ENCODE data around the gene KLHL36. TPM values are rescaled to one million over a fixed set of nuclear protein-coding genes. Genes with fewer than 3 reads are reported as not detected.

The KLHL36 gene
- total RNA-seq, 1 experiment from 2014 or later = 79.0 TPM

DNA sequence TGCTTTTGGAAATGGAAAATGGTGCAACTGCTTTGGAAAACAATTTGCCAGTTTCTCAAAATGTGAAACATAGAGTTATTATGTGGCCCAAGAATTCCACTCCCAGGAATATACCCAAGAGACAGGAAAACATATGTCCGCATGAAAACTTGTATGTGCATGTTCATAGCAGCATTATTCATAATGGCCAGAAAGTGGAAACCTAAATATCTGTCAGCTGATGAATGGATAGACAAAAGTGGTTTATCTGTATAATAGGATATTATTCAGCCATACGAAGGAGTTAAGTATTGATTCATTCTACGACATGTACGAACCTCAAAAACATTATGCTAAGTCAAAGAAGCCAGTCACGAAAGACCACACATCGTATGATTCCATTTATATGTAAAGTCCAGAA, 22.8 kb upstream of the KLHL36 start:
- H3K79me2 ChIP-seq (ENCODE audit: insufficient read depth, low read length) = no peaks in the 10 kb centered on the region
- TF ChIP-seq, protein P1, sequence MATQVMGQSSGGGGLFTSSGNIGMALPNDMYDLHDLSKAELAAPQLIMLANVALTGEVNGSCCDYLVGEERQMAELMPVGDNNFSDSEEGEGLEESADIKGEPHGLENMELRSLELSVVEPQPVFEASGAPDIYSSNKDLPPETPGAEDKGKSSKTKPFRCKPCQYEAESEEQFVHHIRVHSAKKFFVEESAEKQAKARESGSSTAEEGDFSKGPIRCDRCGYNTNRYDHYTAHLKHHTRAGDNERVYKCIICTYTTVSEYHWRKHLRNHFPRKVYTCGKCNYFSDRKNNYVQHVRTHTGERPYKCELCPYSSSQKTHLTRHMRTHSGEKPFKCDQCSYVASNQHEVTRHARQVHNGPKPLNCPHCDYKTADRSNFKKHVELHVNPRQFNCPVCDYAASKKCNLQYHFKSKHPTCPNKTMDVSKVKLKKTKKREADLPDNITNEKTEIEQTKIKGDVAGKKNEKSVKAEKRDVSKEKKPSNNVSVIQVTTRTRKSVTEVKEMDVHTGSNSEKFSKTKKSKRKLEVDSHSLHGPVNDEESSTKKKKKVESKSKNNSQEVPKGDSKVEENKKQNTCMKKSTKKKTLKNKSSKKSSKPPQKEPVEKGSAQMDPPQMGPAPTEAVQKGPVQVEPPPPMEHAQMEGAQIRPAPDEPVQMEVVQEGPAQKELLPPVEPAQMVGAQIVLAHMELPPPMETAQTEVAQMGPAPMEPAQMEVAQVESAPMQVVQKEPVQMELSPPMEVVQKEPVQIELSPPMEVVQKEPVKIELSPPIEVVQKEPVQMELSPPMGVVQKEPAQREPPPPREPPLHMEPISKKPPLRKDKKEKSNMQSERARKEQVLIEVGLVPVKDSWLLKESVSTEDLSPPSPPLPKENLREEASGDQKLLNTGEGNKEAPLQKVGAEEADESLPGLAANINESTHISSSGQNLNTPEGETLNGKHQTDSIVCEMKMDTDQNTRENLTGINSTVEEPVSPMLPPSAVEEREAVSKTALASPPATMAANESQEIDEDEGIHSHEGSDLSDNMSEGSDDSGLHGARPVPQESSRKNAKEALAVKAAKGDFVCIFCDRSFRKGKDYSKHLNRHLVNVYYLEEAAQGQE (IDR thresholded peaks at IDR 0.05; ENCODE audit: low read depth) = no peak
- no peak for TF ChIP-seq JUND (IDR thresholded peaks at IDR 0.05)
- no peak for TF ChIP-seq CBX3 (IDR thresholded peaks at IDR 0.05; ENCODE audit: low read depth)
- TF ChIP-seq ZNF274 (IDR thresholded peaks at IDR 0.05; ENCODE audit: low read depth, low read length) = no peak
- TF ChIP-seq RAD21 (IDR thresholded peaks at IDR 0.05; ENCODE audit: low read depth) = no peak
- POLR2A ChIA-PET = no interaction called here
- CTCF ChIA-PET = no interaction called here
- no peak overlapping the region for H3K4me2 ChIP-seq (ENCODE audit: low read length)
- H3K4me1 ChIP-seq (ENCODE audit: control insufficient read depth in 1 of 2, insufficient read depth in 2 of 2, low read length in 2 of 2) = peaks cover 5 to 24% of the 10 kb centered on the region in 2 experiments; a peak in 3 of 4 replicates
- H3K4me3 ChIP-seq (replicated peaks in 1 of 2; ENCODE audit: low read depth in 1 of 2, low read length in 2 of 2) = no peak overlapping the region
- H3K36me3 ChIP-seq (ENCODE audit: control insufficient read depth in 1 of 2, insufficient read depth in 2 of 2, low read length in 2 of 2) = no peaks in the 10 kb centered on the region
- H2AFZ ChIP-seq (ENCODE audit: low read depth, low read length, poor library complexity, severe bottlenecking) = no peak overlapping the region
- H3K27ac ChIP-seq (ENCODE audit: low read depth, low read length) = no peak overlapping the region
- DNase-seq (ENCODE audit: low read depth, low spot score) (no peak), ATAC-seq (no peak)
- RAD21 ChIA-PET (ENCODE audit: low non-redundant PET in 1 of 2, low total read pairs in 2 of 2, uncharacterized antibody in 2 of 2, unreplicated experiment in 2 of 2) = no interaction called here
- no peak overlapping the region for H3K9ac ChIP-seq (ENCODE audit: low read length)
- no TSS peak for BruUV-seq (replicated peaks)
- intact Hi-C loops (cut with micrococcal nuclease) = no loop called here
- no peaks in the 10 kb centered on the region for H3K9me3 ChIP-seq (ENCODE audit: control insufficient read depth in 1 of 2, insufficient read depth in 1 of 2, low read depth in 1 of 2, low read length in 2 of 2)
- no peaks in the 10 kb centered on the region for H4K20me1 ChIP-seq (ENCODE audit: insufficient read depth)
- H3K27me3 ChIP-seq (ENCODE audit: insufficient read depth, low read length) = no peaks in the 10 kb centered on the region
- no peaks in the 10 kb centered on the region for H3K9me2 ChIP-seq (ENCODE audit: insufficient read depth)

DNA sequence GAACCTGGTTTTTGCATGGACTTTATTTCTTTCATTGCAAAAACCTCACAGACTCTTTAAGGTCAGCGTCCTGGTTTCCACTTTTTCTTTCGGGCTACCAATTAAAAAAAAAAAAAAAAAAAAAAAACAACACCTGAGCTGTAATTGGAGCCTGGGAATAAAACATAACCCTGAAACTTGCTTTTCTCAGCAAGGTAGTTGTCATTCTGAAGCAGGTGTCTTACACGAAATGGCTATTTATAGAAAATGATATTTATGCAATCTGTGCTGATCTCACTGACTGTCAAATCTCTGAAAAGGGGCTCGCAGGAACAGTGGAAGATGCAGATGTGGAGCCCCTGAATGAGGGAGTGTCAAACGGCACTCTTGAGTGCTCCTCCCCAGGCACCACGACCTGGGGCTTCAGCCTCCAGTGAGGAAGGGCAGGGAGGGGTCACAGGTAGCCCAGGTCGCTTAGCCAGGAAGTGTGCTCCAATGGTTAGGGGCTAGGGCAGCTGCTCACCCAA, 20.0 kb upstream of the KLHL36 start:
- Histone ChIP-seq H3K27ac (ENCODE audit: low read depth, low read length) (no peak overlapping the region), H3K9me2 (ENCODE audit: insufficient read depth) (no peaks in the 10 kb centered on the region), H4K20me1 (ENCODE audit: insufficient read depth) (no peaks in the 10 kb centered on the region), H3K27me3 (ENCODE audit: insufficient read depth, low read length) (no peaks in the 10 kb centered on the region), H3K9ac (ENCODE audit: low read length) (no peak overlapping the region), H3K4me3 (replicated peaks in 1 of 2; ENCODE audit: low read depth in 1 of 2, low read length in 2 of 2) (no peak overlapping the region), H3K4me1 (ENCODE audit: control insufficient read depth in 1 of 2, insufficient read depth in 2 of 2, low read length in 2 of 2) (peaks cover 0 to 1% of the 10 kb centered on the region in 2 experiments; a peak in 1 of 4 replicates), H3K79me2 (ENCODE audit: insufficient read depth, low read length) (no peaks in the 10 kb centered on the region), H3K4me2 (ENCODE audit: low read length) (no peak overlapping the region), H3K36me3 (ENCODE audit: control insufficient read depth in 1 of 2, insufficient read depth in 2 of 2, low read length in 2 of 2) (no peaks in the 10 kb centered on the region), H2AFZ (ENCODE audit: low read depth, low read length, poor library complexity, severe bottlenecking) (no peak overlapping the region), H3K9me3 (ENCODE audit: control insufficient read depth in 1 of 2, insufficient read depth in 1 of 2, low read depth in 1 of 2, low read length in 2 of 2) (no peaks in the 10 kb centered on the region)
- DNase-seq (ENCODE audit: low read depth, low spot score) (no peak), ATAC-seq (no peak)
- RAD21 ChIA-PET (ENCODE audit: low non-redundant PET in 1 of 2, low total read pairs in 2 of 2, uncharacterized antibody in 2 of 2, unreplicated experiment in 2 of 2) = no interaction called here
- intact Hi-C loops (cut with micrococcal nuclease) = no loop called here
- POLR2A ChIA-PET = no interaction called here
- no TSS peak for BruUV-seq (replicated peaks)
- no peak for TF ChIP-seq TCF7L2 (IDR thresholded peaks at IDR 0.05; ENCODE audit: borderline replicate concordance, extremely low read depth, insufficient read depth, insufficient read length)
- TF ChIP-seq EZH2phosphoT487 (IDR thresholded peaks at IDR 0.05; ENCODE audit: borderline replicate concordance) = no peak
- TF ChIP-seq, protein P1 (IDR thresholded peaks at IDR 0.05; ENCODE audit: low read depth) = no peak
- TF ChIP-seq EZH2 (IDR thresholded peaks at IDR 0.05) = no peak
- CTCF ChIA-PET = interaction anchor here (1.6 kb wide), 1 partner anchor 98 kb away, joined by 4 read pairs; no protein-coding TSS in a partner anchor
